Lower leg skin (tissue), 3 donors: ENCODE results near the gene KCNC3.

Source experiments
- POLR2A ChIP-seq, 2 donors: fragments of 450-650 bp; IDR thresholded peaks; one replicate each; pipeline ENCODE4 v1.6.1; 2016 to 2017; ENCODE audit warnings: antibody characterized with exemption in 2 of 2, mild to moderate bottlenecking in 1 of 2, moderate library complexity in 1 of 2
- TF ChIP-seq, protein P1 (sequence below), 3 donors: fragments of 450-650 bp; IDR thresholded peaks; one replicate each; pipeline ENCODE4 v1.5.1; 2016; ENCODE audit warnings: antibody characterized with exemption in 3 of 3, mild to moderate bottlenecking in 3 of 3, moderate library complexity in 2 of 3

DNA sequence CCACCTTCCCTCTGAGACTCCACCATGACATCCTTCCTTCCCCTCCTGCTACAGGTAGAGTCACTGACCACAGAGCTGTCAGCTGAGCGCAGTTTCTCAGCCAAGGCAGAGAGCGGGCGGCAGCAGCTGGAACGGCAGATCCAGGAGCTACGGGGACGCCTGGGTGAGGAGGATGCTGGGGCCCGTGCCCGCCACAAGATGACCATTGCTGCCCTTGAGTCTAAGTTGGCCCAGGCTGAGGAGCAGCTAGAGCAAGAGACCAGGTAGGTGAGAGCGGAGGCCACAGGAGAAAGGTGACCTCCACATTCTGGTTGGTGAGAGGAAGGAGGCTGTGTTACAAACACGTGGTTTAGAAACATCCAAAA lies 27.6 kb downstream of the KCNC3 start:
- no peak for TF ChIP-seq POLR2A (IDR thresholded peaks at IDR 0.05)
- TF ChIP-seq, protein P1, sequence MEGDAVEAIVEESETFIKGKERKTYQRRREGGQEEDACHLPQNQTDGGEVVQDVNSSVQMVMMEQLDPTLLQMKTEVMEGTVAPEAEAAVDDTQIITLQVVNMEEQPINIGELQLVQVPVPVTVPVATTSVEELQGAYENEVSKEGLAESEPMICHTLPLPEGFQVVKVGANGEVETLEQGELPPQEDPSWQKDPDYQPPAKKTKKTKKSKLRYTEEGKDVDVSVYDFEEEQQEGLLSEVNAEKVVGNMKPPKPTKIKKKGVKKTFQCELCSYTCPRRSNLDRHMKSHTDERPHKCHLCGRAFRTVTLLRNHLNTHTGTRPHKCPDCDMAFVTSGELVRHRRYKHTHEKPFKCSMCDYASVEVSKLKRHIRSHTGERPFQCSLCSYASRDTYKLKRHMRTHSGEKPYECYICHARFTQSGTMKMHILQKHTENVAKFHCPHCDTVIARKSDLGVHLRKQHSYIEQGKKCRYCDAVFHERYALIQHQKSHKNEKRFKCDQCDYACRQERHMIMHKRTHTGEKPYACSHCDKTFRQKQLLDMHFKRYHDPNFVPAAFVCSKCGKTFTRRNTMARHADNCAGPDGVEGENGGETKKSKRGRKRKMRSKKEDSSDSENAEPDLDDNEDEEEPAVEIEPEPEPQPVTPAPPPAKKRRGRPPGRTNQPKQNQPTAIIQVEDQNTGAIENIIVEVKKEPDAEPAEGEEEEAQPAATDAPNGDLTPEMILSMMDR (IDR thresholded peaks at IDR 0.05), result no peak
